Fibroblast of skin of right quadriceps (primary cell): ENCODE results near the gene YTHDF1.

Experiments used
- DNase-seq: peaks from one replicate; pipeline ENCODE4 v3.0.0-alpha.2; 2013

Gene YTHDF1

GRCh38 chr20:63204362-63204761, 11.6 kb downstream of the YTHDF1 start:
- no peak for DNase-seq

- DNase-seq, result no peak
Measured at GRCh38 chr20:63202811-63203526, 13.0 kb downstream of the YTHDF1 start.

- DNase-seq, result no peak
Measured at GRCh38 chr20:63202021-63202420, 13.9 kb downstream of the YTHDF1 start.

- DNase-seq, result no peak
Measured at GRCh38 chr20:63198606-63199005, 17.3 kb downstream of the YTHDF1 start.

GRCh38 chr20:63196768-63197470, 19.0 kb downstream of the YTHDF1 start:
- DNase-seq, result no peak

GRCh38 chr20:63194797-63195173, 21.1 kb downstream of the YTHDF1 start:
- no peak for DNase-seq

GRCh38 chr20:63194007-63194796, 21.7 kb downstream of the YTHDF1 start:
- DNase-seq, result no peak

- no peak for DNase-seq
Measured at GRCh38 chr20:63192721-63193120, 23.2 kb downstream of the YTHDF1 start.

GRCh38 chr20:63191400-63191799, 24.5 kb downstream of the YTHDF1 start:
- DNase-seq, result no peak

GRCh38 chr20:63190828-63191227, 25.1 kb downstream of the YTHDF1 start:
- no peak for DNase-seq

- no peak for DNase-seq
Measured at GRCh38 chr20:63189846-63190559, 25.9 kb downstream of the YTHDF1 start.

- DNase-seq, result no peak
Measured at GRCh38 chr20:63189322-63189642, 26.6 kb downstream of the YTHDF1 start.

- no peak for DNase-seq
Measured at GRCh38 chr20:63188641-63189321, 27.1 kb downstream of the YTHDF1 start.

- DNase-seq, result no peak
Measured at GRCh38 chr20:63188159-63188442, 27.8 kb downstream of the YTHDF1 start.

- DNase-seq, result no peak
Measured at GRCh38 chr20:63187338-63188158, 28.4 kb downstream of the YTHDF1 start.

GRCh38 chr20:63186528-63187316, 29.2 kb downstream of the YTHDF1 start:
- DNase-seq, result no peak

- no peak for DNase-seq
Measured at GRCh38 chr20:63186084-63186483, 29.8 kb downstream of the YTHDF1 start.

GRCh38 chr20:63185215-63185796, 30.6 kb downstream of the YTHDF1 start:
- DNase-seq, result no peak

- DNase-seq, result peak; percentile 13
Measured at GRCh38 chr20:63183422-63184146, 32.3 kb downstream of the YTHDF1 start.

GRCh38 chr20:63182946-63183415, 33.0 kb downstream of the YTHDF1 start:
- DNase-seq, result no peak
